ENCODE measurements around the gene ARHGEF28. TPM values are rescaled to one million over a fixed set of nuclear protein-coding genes. Genes with fewer than 3 reads are reported as not detected.
A peak's percentile ranks its signal among the peaks of the same experiment; 100 is the strongest.

The ARHGEF28 gene
- polyA plus RNA-seq, 3 donors = not detected

- Histone ChIP-seq H4K20me1 (ENCODE audit: insufficient read depth, low read length) (no peaks in the 10 kb centered on the region), H3K4me1 (ENCODE audit: control insufficient read depth in 1 of 2, insufficient read depth in 2 of 2, low read length in 2 of 2) (no peaks in the 10 kb centered on the region), H3K27ac (ENCODE audit: low read depth in 1 of 2, low read length in 2 of 2) (no peak overlapping the region), H3K4me2 (replicated peaks; ENCODE audit: extremely low read depth, low read length, poor library complexity, severe bottlenecking) (no peak overlapping the region), H3K36me3 (replicated peaks in 1 of 2; ENCODE audit: control insufficient read depth in 1 of 2, insufficient read depth in 2 of 2, low read length in 2 of 2) (no peaks in the 10 kb centered on the region), H3K9me3 (replicated peaks in 1 of 2; ENCODE audit: control insufficient read depth in 1 of 2, insufficient read depth in 1 of 2, low read length in 2 of 2) (no peaks in the 10 kb centered on the region), H3K79me2 (ENCODE audit: insufficient read depth, low read length) (no peaks in the 10 kb centered on the region), H3K27me3 (ENCODE audit: control insufficient read depth in 2 of 2, insufficient read depth in 2 of 2, low read length in 2 of 2) (no peaks in the 10 kb centered on the region), H3K4me3 (replicated peaks in 1 of 3; ENCODE audit: low read depth in 2 of 3, low read length in 3 of 3) (no peak overlapping the region), H3K9ac (ENCODE audit: insufficient read depth, low read length, poor library complexity, severe bottlenecking) (no peak overlapping the region), H2AFZ (ENCODE audit: insufficient read depth, low read depth, low read length, poor library complexity, severe bottlenecking) (no peak overlapping the region)
- peaks cover 0 to 8% (median 0%) of the 10 kb centered on the region in 7 donors for H3K9me3 Mint-ChIP-seq
- no peak overlapping the region for H3K27ac Mint-ChIP-seq
- no peak overlapping the region for H3K4me3 Mint-ChIP-seq
- TF ChIP-seq, protein P1, sequence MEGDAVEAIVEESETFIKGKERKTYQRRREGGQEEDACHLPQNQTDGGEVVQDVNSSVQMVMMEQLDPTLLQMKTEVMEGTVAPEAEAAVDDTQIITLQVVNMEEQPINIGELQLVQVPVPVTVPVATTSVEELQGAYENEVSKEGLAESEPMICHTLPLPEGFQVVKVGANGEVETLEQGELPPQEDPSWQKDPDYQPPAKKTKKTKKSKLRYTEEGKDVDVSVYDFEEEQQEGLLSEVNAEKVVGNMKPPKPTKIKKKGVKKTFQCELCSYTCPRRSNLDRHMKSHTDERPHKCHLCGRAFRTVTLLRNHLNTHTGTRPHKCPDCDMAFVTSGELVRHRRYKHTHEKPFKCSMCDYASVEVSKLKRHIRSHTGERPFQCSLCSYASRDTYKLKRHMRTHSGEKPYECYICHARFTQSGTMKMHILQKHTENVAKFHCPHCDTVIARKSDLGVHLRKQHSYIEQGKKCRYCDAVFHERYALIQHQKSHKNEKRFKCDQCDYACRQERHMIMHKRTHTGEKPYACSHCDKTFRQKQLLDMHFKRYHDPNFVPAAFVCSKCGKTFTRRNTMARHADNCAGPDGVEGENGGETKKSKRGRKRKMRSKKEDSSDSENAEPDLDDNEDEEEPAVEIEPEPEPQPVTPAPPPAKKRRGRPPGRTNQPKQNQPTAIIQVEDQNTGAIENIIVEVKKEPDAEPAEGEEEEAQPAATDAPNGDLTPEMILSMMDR (IDR thresholded peaks at IDR 0.05) = no peak
- intact Hi-C loops (cut with micrococcal nuclease) = no loop called here
- peaks cover 2 to 5% (median 3%) of the 10 kb centered on the region in 3 donors for H3K27me3 Mint-ChIP-seq (ENCODE audit: low read depth in 3 of 3)
- no peaks in the 10 kb centered on the region for H3K36me3 Mint-ChIP-seq
- H3K4me1 Mint-ChIP-seq = peaks cover 2% of the 10 kb centered on the region
- no CpG with 5 or more reads among the region's 1 CpG for WGBS (ENCODE audit: insufficient coverage)
- no peak for DNase-seq
Observed at GRCh38 chr5:73827106-73827450, 201.1 kb downstream of the ARHGEF28 start.

DNA sequence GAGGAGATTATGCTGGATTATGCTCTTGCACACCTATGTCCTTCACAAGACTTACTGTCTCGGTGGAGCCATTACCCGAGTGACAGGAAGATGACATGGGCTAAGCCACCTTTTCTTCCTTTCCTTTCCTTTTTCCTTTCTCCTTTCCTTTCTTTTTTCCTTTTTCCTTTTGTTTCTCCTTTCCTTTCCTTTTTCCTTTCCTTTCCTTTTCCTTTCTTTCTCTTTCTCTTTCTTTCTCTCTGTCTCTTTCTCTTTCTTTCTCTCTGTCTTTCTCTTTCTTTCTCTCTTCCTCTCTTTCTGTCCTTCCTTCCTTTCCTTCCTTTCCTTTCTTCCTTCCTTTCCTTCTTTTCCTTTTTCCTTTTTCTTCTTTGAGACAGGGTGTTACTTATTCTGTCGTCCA, 202.5 kb downstream of the ARHGEF28 start:
- Histone ChIP-seq H3K36me3 (replicated peaks in 1 of 2; ENCODE audit: control insufficient read depth in 1 of 2, insufficient read depth in 2 of 2, low read length in 2 of 2) (no peaks in the 10 kb centered on the region), H3K4me3 (replicated peaks in 1 of 3; ENCODE audit: low read depth in 2 of 3, low read length in 3 of 3) (no peak overlapping the region), H3K4me1 (ENCODE audit: control insufficient read depth in 1 of 2, insufficient read depth in 2 of 2, low read length in 2 of 2) (no peaks in the 10 kb centered on the region), H3K9me3 (replicated peaks in 1 of 2; ENCODE audit: control insufficient read depth in 1 of 2, insufficient read depth in 1 of 2, low read length in 2 of 2) (no peaks in the 10 kb centered on the region), H4K20me1 (ENCODE audit: insufficient read depth, low read length) (no peaks in the 10 kb centered on the region), H3K27me3 (ENCODE audit: control insufficient read depth in 2 of 2, insufficient read depth in 2 of 2, low read length in 2 of 2) (no peaks in the 10 kb centered on the region), H2AFZ (ENCODE audit: insufficient read depth, low read depth, low read length, poor library complexity, severe bottlenecking) (no peak overlapping the region), H3K4me2 (replicated peaks; ENCODE audit: extremely low read depth, low read length, poor library complexity, severe bottlenecking) (no peak overlapping the region), H3K27ac (ENCODE audit: low read depth in 1 of 2, low read length in 2 of 2) (no peak overlapping the region), H3K9ac (ENCODE audit: insufficient read depth, low read length, poor library complexity, severe bottlenecking) (no peak overlapping the region), H3K79me2 (ENCODE audit: insufficient read depth, low read length) (no peaks in the 10 kb centered on the region)
- H3K4me3 Mint-ChIP-seq = no peak overlapping the region
- peaks cover 2 to 5% (median 3%) of the 10 kb centered on the region in 3 donors for H3K27me3 Mint-ChIP-seq (ENCODE audit: low read depth in 3 of 3)
- intact Hi-C loops (cut with micrococcal nuclease) = no loop called here
- DNase-seq = no peak
- no peaks in the 10 kb centered on the region for H3K36me3 Mint-ChIP-seq
- TF ChIP-seq, protein P1 (IDR thresholded peaks at IDR 0.05) = no peak
- 94% methylated on average over 2 of the region's 3 CpGs for WGBS (ENCODE audit: insufficient coverage)
- H3K27ac Mint-ChIP-seq = peak overlapping the region in 1 of 7 donors; percentile 75
- H3K9me3 Mint-ChIP-seq = peaks cover 0 to 8% (median 0%) of the 10 kb centered on the region in 7 donors
- peaks cover 4% of the 10 kb centered on the region for H3K4me1 Mint-ChIP-seq

All from CD14-positive monocyte (primary cell).